CD14-positive monocyte (primary cell): ENCODE measurements around the gene ACAA1. TPM values are rescaled to one million over a fixed set of nuclear protein-coding genes. Genes with fewer than 3 reads are reported as not detected.

Experiments
- DNase-seq, 3 donors: peaks; one replicate each; pipeline ENCODE4 v3.0.0-alpha.2; 2011 to 2022
- H2AFZ ChIP-seq: 2 replicates; pipeline ENCODE4 v1.6.0; 2012; ENCODE audit warnings: mild to moderate bottlenecking, low read depth, low read length, inconsistent platforms; ENCODE audit not compliant: insufficient read depth, poor library complexity, severe bottlenecking
- H3K27ac ChIP-seq, 2 donors: 1 replicate in 1 of 2; 2 replicates in 1 of 2; pipeline ENCODE4 v1.5.1; 2012 to 2013; ENCODE audit warnings: low read length in 2 of 2, control low read depth in 1 of 2, inconsistent platforms in 1 of 2, low read depth in 1 of 2, mild to moderate bottlenecking in 1 of 2
- H3K27me3 ChIP-seq, 2 donors: one replicate each; pipeline versions ENCODE4 v1.6.0 to v1.6.1; 2011 to 2013; ENCODE audit warnings: low read length in 2 of 2; ENCODE audit not compliant: control insufficient read depth in 2 of 2, insufficient read depth in 2 of 2
- H3K36me3 ChIP-seq, 2 donors: replicated peaks in 1 of 2; 1 replicate in 1 of 2; 2 replicates in 1 of 2; pipeline versions ENCODE4 v1.5.1 to v1.6.1; 2012 to 2013; ENCODE audit warnings: low read length in 2 of 2, control low read depth in 1 of 2, inconsistent platforms in 1 of 2, mild to moderate bottlenecking in 1 of 2; ENCODE audit not compliant: insufficient read depth in 2 of 2, control insufficient read depth in 1 of 2
- H3K4me1 ChIP-seq, 2 donors: 1 replicate in 1 of 2; 2 replicates in 1 of 2; pipeline versions ENCODE4 v1.5.1 to v1.6.1; 2012 to 2013; ENCODE audit warnings: low read length in 2 of 2, control low read depth in 1 of 2, inconsistent platforms in 1 of 2, mild to moderate bottlenecking in 1 of 2, moderate library complexity in 1 of 2; ENCODE audit not compliant: insufficient read depth in 2 of 2, control insufficient read depth in 1 of 2
- H3K4me2 ChIP-seq: replicated peaks from 2 replicates; pipeline ENCODE3; 2012; ENCODE audit warnings: low read length, moderate library complexity, mild to moderate bottlenecking; ENCODE audit not compliant: poor library complexity, severe bottlenecking; ENCODE audit errors: extremely low read depth
- H3K4me3 ChIP-seq, 3 experiments: fragments of 200-600 bp in 1 of 3; sonication (generic) in 1 of 3; replicated peaks in 1 of 3; 1 replicate in 2 of 3; 2 replicates in 1 of 3; pipeline ENCODE4 v1.5.1; 2011 to 2013; ENCODE audit warnings: low read length in 3 of 3, mild to moderate bottlenecking in 3 of 3, control low read depth in 2 of 3, low read depth in 2 of 3, inconsistent platforms in 1 of 3, moderate library complexity in 1 of 3
- H3K79me2 ChIP-seq: 2 replicates; pipeline ENCODE4 v1.6.0; 2012; ENCODE audit warnings: mild to moderate bottlenecking, control low read depth, inconsistent platforms, low read length, moderate library complexity; ENCODE audit not compliant: insufficient read depth
- H3K9ac ChIP-seq: 2 replicates; pipeline ENCODE4 v1.6.0; 2017; ENCODE audit warnings: low read length, mild to moderate bottlenecking; ENCODE audit not compliant: insufficient read depth, poor library complexity, severe bottlenecking
- H3K9me3 ChIP-seq, 2 donors: replicated peaks in 1 of 2; 1 replicate in 1 of 2; 2 replicates in 1 of 2; pipeline versions ENCODE4 v1.5.1 to v1.6.1; 2012 to 2013; ENCODE audit warnings: low read length in 2 of 2, control low read depth in 1 of 2; ENCODE audit not compliant: control insufficient read depth in 1 of 2, insufficient read depth in 1 of 2
- H4K20me1 ChIP-seq: 2 replicates; pipeline ENCODE4 v1.6.0; 2012; ENCODE audit warnings: mild to moderate bottlenecking, low read length, control low read depth, moderate library complexity; ENCODE audit not compliant: insufficient read depth
- H3K27ac Mint-ChIP-seq, 7 donors: one replicate each; pipeline ENCODE4 v1.8.0; 2020; ENCODE audit warnings: mild to moderate bottlenecking in 7 of 7, mixed read lengths in 7 of 7, moderate library complexity in 6 of 7, inconsistent platforms in 2 of 7
- H3K27me3 Mint-ChIP-seq, 3 donors: one replicate each; pipeline ENCODE4 v1.8.0; 2021 to 2022; ENCODE audit warnings: low read depth in 3 of 3, mild to moderate bottlenecking in 3 of 3, mixed read lengths in 3 of 3, moderate library complexity in 3 of 3, inconsistent platforms in 1 of 3
- H3K36me3 Mint-ChIP-seq, 2 donors: one replicate each; pipeline ENCODE4 v1.8.0; 2020; ENCODE audit warnings: mixed read lengths in 2 of 2, inconsistent platforms in 1 of 2, mild to moderate bottlenecking in 1 of 2
- H3K4me1 Mint-ChIP-seq: one replicate; pipeline ENCODE4 v1.8.0; 2020; ENCODE audit warnings: mild to moderate bottlenecking, mixed read lengths
- H3K4me3 Mint-ChIP-seq, 2 donors: one replicate each; pipeline ENCODE4 v1.8.0; 2020; ENCODE audit warnings: mild to moderate bottlenecking in 2 of 2, mixed read lengths in 2 of 2, moderate library complexity in 1 of 2
- H3K9me3 Mint-ChIP-seq, 7 donors: one replicate each; pipeline ENCODE4 v1.8.0; 2020 to 2022; ENCODE audit warnings: mixed read lengths in 7 of 7, mild to moderate bottlenecking in 6 of 7, moderate library complexity in 6 of 7, inconsistent platforms in 2 of 7
- CTCF ChIP-seq: fragments of 200-600 bp; IDR thresholded peaks from one replicate; pipeline ENCODE4 v1.8.0; 2022; ENCODE audit warnings: antibody characterized with exemption, mild to moderate bottlenecking
- WGBS: methylation state at CpG from one replicate; pipeline ENCODE4 v1.1.5; 2013; ENCODE audit warnings: missing lambda C conversion rate; ENCODE audit not compliant: insufficient coverage; 5-methylcytosine and 5-hydroxymethylcytosine counted together
- intact Hi-C, 2 donors: fragments of 100-400 bp; cut with micrococcal nuclease; formaldehyde crosslinking; loops; one replicate each; pipeline versions ENCODE4 v1.15.0 to v1.15.1; 2023
- polyA plus RNA-seq, 3 donors: library from polyadenylated mRNA; depleted of rRNA in 1 of 3; unstranded in 2 of 3; stranded (reverse) in 1 of 3; fragments of 300-500 nt in 2 of 3; fragments of >200 nt in 1 of 3; fragmentation: Illumina TruSeq in 2 of 3; gene quantifications; 1 replicate in 2 of 3; 2 replicates in 1 of 3; pipeline ENCODE4 v1.2.3, GENCODE V29; 2012 to 2021

ACAA1 gene
- polyA plus RNA-seq, 3 donors = 123 to 268 (median 133) TPM

GRCh38 chr3:38100498-38100897 is 36.4 kb downstream of the ACAA1 start:
- DNase-seq = no peak
- Histone ChIP-seq H3K27ac (no peak overlapping the region), H2AFZ (no peak overlapping the region), H3K4me3 (no peak overlapping the region), H3K9me3 (no peaks in the 10 kb centered on the region), H3K79me2 (no peaks in the 10 kb centered on the region), H4K20me1 (no peaks in the 10 kb centered on the region), H3K9ac (no peak overlapping the region), H3K4me2 (no peak overlapping the region), H3K36me3 (no peaks in the 10 kb centered on the region), H3K27me3 (no peaks in the 10 kb centered on the region), H3K4me1 (peaks cover 18 to 19% of the 10 kb centered on the region in 2 donors)
- TF ChIP-seq CTCF = no peak
- no peak overlapping the region for H3K4me3 Mint-ChIP-seq
- no peaks in the 10 kb centered on the region for H3K36me3 Mint-ChIP-seq
- H3K27ac Mint-ChIP-seq = no peak overlapping the region
- H3K9me3 Mint-ChIP-seq = peaks cover 0 to 6% (median 1%) of the 10 kb centered on the region in 7 donors
- WGBS = 100% methylated on average over 1 of the region's 3 CpGs
- intact Hi-C loops = no loop called here
- peaks cover 0 to 7% (median 4%) of the 10 kb centered on the region in 3 donors for H3K27me3 Mint-ChIP-seq
- H3K4me1 Mint-ChIP-seq = peaks cover 28% of the 10 kb centered on the region

DNA sequence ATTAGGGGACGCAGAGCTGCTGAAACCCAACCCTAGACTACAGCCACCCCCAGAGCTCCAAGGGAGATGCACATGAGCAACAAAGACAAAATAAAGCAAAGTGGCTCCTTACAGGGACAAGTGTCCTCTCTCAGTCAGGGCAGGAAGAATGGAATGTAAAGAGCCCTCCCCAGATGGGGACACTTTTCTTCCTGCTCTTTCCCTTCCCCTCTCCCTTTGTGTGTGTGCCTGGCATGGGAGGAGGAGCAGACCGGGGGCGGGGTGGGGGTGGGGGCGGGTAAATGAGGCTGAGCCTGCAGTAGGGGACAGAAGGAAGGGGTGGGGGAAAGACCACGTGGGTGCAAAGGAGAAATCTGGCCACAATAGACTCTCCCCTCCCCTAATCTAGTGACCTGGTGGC is 37.4 kb downstream of the ACAA1 start:
- H3K9ac ChIP-seq = no peak overlapping the region
- WGBS = no CpG with 5 or more reads among the region's 5 CpGs
- no peaks in the 10 kb centered on the region for H3K36me3 ChIP-seq
- Mint-ChIP-seq H3K27ac (no peak overlapping the region), H3K27me3 (peaks cover 0 to 7% (median 4%) of the 10 kb centered on the region in 3 donors), H3K4me3 (no peak overlapping the region), H3K9me3 (no peaks in the 10 kb centered on the region), H3K4me1 (peaks cover 28% of the 10 kb centered on the region), H3K36me3 (no peaks in the 10 kb centered on the region)
- H3K9me3 ChIP-seq = no peaks in the 10 kb centered on the region
- no peak overlapping the region for H2AFZ ChIP-seq
- no peak overlapping the region for H3K4me2 ChIP-seq
- intact Hi-C loops = no loop called here
- DNase-seq = no peak
- H3K4me1 ChIP-seq = peaks cover 18 to 19% of the 10 kb centered on the region in 2 donors
- H3K79me2 ChIP-seq = no peaks in the 10 kb centered on the region
- no peaks in the 10 kb centered on the region for H3K27me3 ChIP-seq
- TF ChIP-seq CTCF = no peak
- H4K20me1 ChIP-seq = no peaks in the 10 kb centered on the region
- no peak overlapping the region for H3K4me3 ChIP-seq
- no peak overlapping the region for H3K27ac ChIP-seq
